SK-N-SH (cell line): ENCODE measurements around the gene ODAD2. TPM values are rescaled to one million over a fixed set of nuclear protein-coding genes. Genes with fewer than 3 reads are reported as not detected.

Source experiments
- CTCF ChIA-PET: fragments of 300-600, 350-600 bp; formaldehyde crosslinking; extraction: SDS; loops from one replicate; lab custom pipeline; 2021; lab: Yijun Ruan, JAX
- POLR2A ChIA-PET: fragments of 350-600 bp; sonication (Branson Sonifier 250); formaldehyde crosslinking; extraction: SDS; loops from one replicate; lab custom pipeline; 2020; ENCODE audit warnings: antibody characterized with exemption, inconsistent platforms; lab: Yijun Ruan, JAX
- DNase-seq: peaks from one replicate; pipeline ENCODE4 v3.0.0; 2012
- H2AFZ ChIP-seq: fragments of 200-600 bp; sonication (generic); 2 replicates; pipeline ENCODE4 v1.8.1; 2016; ENCODE audit warnings: antibody characterized with exemption, mild to moderate bottlenecking, low read depth
- H3F3A ChIP-seq: fragments of 200-600 bp; sonication (generic); replicated peaks from 2 replicates; pipeline ENCODE3; 2016; ENCODE audit warnings: antibody characterized with exemption, mild to moderate bottlenecking; ENCODE audit not compliant: insufficient read depth
- H3K27ac ChIP-seq, 2 experiments: fragments of 200-500 bp in 1 of 2; fragments of 200-600 bp in 1 of 2; sonication (Bioruptor generic) in 1 of 2; sonication (generic), shearing (Covaris generic) in 1 of 2; 2 replicates each; pipeline versions ENCODE4 v1.5.1 to v1.6.1; 2014 to 2016; ENCODE audit warnings: low read depth in 2 of 2, inconsistent platforms in 1 of 2, low read length in 1 of 2, mild to moderate bottlenecking in 1 of 2, mixed read lengths in 1 of 2
- H3K27me3 ChIP-seq: fragments of 200-600 bp; sonication (generic), shearing (Covaris generic); 2 replicates; pipeline ENCODE4 v1.6.1; 2016; ENCODE audit warnings: mixed run types; ENCODE audit not compliant: insufficient read depth
- H3K36me3 ChIP-seq, 2 experiments: fragments of 200-500 bp in 1 of 2; fragments of 200-600 bp in 1 of 2; sonication (Bioruptor generic) in 1 of 2; sonication (generic) in 1 of 2; replicated peaks in 1 of 2; 2 replicates each; pipeline versions ENCODE3 to v1.5.1; 2014 to 2016; ENCODE audit warnings: low read length in 1 of 2, mild to moderate bottlenecking in 1 of 2; ENCODE audit not compliant: insufficient read depth in 2 of 2, control insufficient read depth in 1 of 2
- H3K4me1 ChIP-seq, 2 experiments: fragments of 200-500 bp in 1 of 2; fragments of 200-600 bp in 1 of 2; sonication (Bioruptor generic) in 1 of 2; sonication (generic), shearing (Covaris generic) in 1 of 2; 2 replicates each; pipeline versions ENCODE4 v1.5.1 to v1.6.1; 2014 to 2016; ENCODE audit warnings: low read depth in 1 of 2, low read length in 1 of 2, mixed run types in 1 of 2; ENCODE audit not compliant: insufficient read depth in 2 of 2, control insufficient read depth in 1 of 2
- H3K4me2 ChIP-seq: fragments of 200-600 bp; sonication (generic), shearing (Covaris generic); 2 replicates; pipeline ENCODE4 v1.6.1; 2017; ENCODE audit warnings: mixed run types
- H3K4me3 ChIP-seq, 2 experiments: fragments of 200-500 bp in 1 of 2; fragments of 200-600 bp in 1 of 2; sonication (Bioruptor generic) in 1 of 2; sonication (generic), shearing (Covaris generic) in 1 of 2; 2 replicates each; pipeline versions ENCODE4 v1.5.1 to v1.8.1; 2014 to 2016; ENCODE audit warnings: low read depth in 2 of 2, inconsistent platforms in 1 of 2, low read length in 1 of 2, mild to moderate bottlenecking in 1 of 2, mixed read lengths in 1 of 2, moderate library complexity in 1 of 2
- H3K79me2 ChIP-seq: fragments of 200-600 bp; sonication (generic); 2 replicates; pipeline ENCODE4 v1.8.1; 2017; ENCODE audit warnings: mild to moderate bottlenecking; ENCODE audit not compliant: insufficient read depth
- H3K9ac ChIP-seq: fragments of 200-600 bp; sonication (generic); 2 replicates; pipeline ENCODE4 v1.6.1; 2017; ENCODE audit warnings: mixed run types
- H3K9me2 ChIP-seq: fragments of 200-600 bp; sonication (generic); 2 replicates; pipeline ENCODE4 v1.6.1; 2017; ENCODE audit warnings: mixed run types
- H3K9me3 ChIP-seq: fragments of 200-600 bp; sonication (generic); 2 replicates; pipeline ENCODE4 v1.6.1; 2017; ENCODE audit warnings: mixed run types, mild to moderate bottlenecking, moderate library complexity
- H4K20me1 ChIP-seq: fragments of 200-600 bp; sonication (generic); 2 replicates; pipeline ENCODE4 v1.6.1; 2017; ENCODE audit warnings: mild to moderate bottlenecking, mixed run types; ENCODE audit not compliant: insufficient read depth
- FOSL2 ChIP-seq: IDR thresholded peaks from 2 replicates; pipeline ENCODE4 v1.4.0; 2012; ENCODE audit warnings: low read depth, mild to moderate bottlenecking, moderate library complexity, borderline replicate concordance
- FOXJ3 ChIP-seq: sonication (generic); formaldehyde crosslinking; IDR thresholded peaks from 2 replicates; pipeline ENCODE4 v1.5.1; 2020; ENCODE audit warnings: mild to moderate bottlenecking, missing genetic modification reagents
- FOXM1 ChIP-seq: IDR thresholded peaks from 2 replicates; pipeline ENCODE4 v1.4.0; 2012; ENCODE audit warnings: low read depth, mild to moderate bottlenecking
- GABPA ChIP-seq: IDR thresholded peaks from 2 replicates; pipeline ENCODE4 v1.4.0; 2012; ENCODE audit warnings: low read depth, mild to moderate bottlenecking
- JUND ChIP-seq: IDR thresholded peaks from 2 replicates; pipeline ENCODE4 v1.4.0; 2012
- NRF1 ChIP-seq: IDR thresholded peaks from 2 replicates; pipeline ENCODE4 v1.6.1; 2012; ENCODE audit warnings: low read depth, mild to moderate bottlenecking, low read length
- POLR2AphosphoS5 ChIP-seq: IDR thresholded peaks from 2 replicates; pipeline ENCODE4 v1.6.1; 2012; ENCODE audit warnings: low read depth, low read length
- RCOR1 ChIP-seq: fragments of 150-350 bp; IDR thresholded peaks from 2 replicates; pipeline ENCODE4 v1.6.1; 2017; ENCODE audit warnings: antibody characterized with exemption, low read length
- RFX5 ChIP-seq: IDR thresholded peaks from 2 replicates; pipeline ENCODE4 v1.6.1; 2012; ENCODE audit warnings: mild to moderate bottlenecking, improper control_type of control experiment, low read length
- RXRA ChIP-seq: IDR thresholded peaks from 2 replicates; pipeline ENCODE4 v1.4.0; 2012; ENCODE audit warnings: low read depth, mild to moderate bottlenecking, borderline replicate concordance
- SIN3A ChIP-seq: IDR thresholded peaks from 2 replicates; pipeline ENCODE4 v1.6.1; 2012; ENCODE audit warnings: low read depth, mild to moderate bottlenecking, low read length, moderate library complexity, borderline replicate concordance
- TAF1 ChIP-seq: IDR thresholded peaks from 2 replicates; pipeline ENCODE4 v1.6.1; 2012; ENCODE audit warnings: low read depth, mild to moderate bottlenecking, low read length, moderate library complexity, borderline replicate concordance
- TCF12 ChIP-seq: IDR thresholded peaks from 2 replicates; pipeline ENCODE4 v1.4.0; 2012
- WGBS: methylation state at CpG from one replicate; pipeline ENCODE4 v1.1.6; 2017; ENCODE audit warnings: low lambda C conversion rate; 5-methylcytosine and 5-hydroxymethylcytosine counted together
- polyA plus RNA-seq, 3 experiments: library from polyadenylated mRNA; depleted of rRNA; stranded (reverse); fragments of >200 nt; gene quantifications; 2 replicates each; pipeline ENCODE4 v1.2.3, GENCODE V29; 2012
- TF ChIP-seq, protein P1 (sequence below): IDR thresholded peaks from 2 replicates; pipeline ENCODE4 v1.4.0; 2012; ENCODE audit warnings: low read depth, borderline replicate concordance
- TF ChIP-seq, protein P2 (sequence below): IDR thresholded peaks from 2 replicates; pipeline ENCODE4 v1.6.1; 2012; ENCODE audit warnings: mild to moderate bottlenecking, low read depth, low read length, moderate library complexity
- TF ChIP-seq, protein P3 (sequence below): fragments of 200-600 bp; sonication (generic); IDR thresholded peaks from 2 replicates; pipeline ENCODE4 v1.6.1; 2017; ENCODE audit warnings: antibody characterized with exemption, mild to moderate bottlenecking, moderate library complexity

The ODAD2 gene
- polyA plus RNA-seq, 1 of the 3 experiments (the other 2 are of a cell fraction) = not detected

DNA sequence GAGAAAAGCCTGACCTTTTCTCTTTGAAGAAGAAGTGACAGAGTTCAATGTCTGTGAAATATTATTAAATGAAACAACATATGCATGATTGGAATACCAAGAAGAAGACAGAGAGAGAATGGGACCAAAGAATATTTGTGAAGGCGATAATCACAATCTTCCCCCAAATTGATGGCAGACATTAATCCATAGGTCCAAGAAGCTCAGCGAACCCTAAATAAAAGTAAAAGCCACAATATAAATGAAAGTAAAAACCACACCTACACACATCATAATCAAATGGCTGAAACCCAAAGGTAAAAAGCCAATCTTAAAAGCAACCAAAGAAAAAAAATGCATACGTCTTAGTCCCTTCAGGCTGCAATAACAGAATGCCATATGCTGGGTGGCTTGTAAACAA lies 84.0 kb downstream of the ODAD2 start:
- Histone ChIP-seq H3F3A (no peaks in the 10 kb centered on the region), H3K79me2 (no peaks in the 10 kb centered on the region), H2AFZ (no peak overlapping the region), H3K4me2 (no peak overlapping the region), H3K27me3 (peaks cover 5% of the 10 kb centered on the region; the same call in 1 of the 2 replicates), H3K4me3 (no peak overlapping the region), H3K4me1 (no peaks in the 10 kb centered on the region), H3K9me3 (no peaks in the 10 kb centered on the region), H4K20me1 (no peaks in the 10 kb centered on the region), H3K36me3 (no peaks in the 10 kb centered on the region), H3K27ac (no peak overlapping the region), H3K9me2 (no peaks in the 10 kb centered on the region; the same call in 1 of the 2 replicates), H3K9ac (no peak overlapping the region)
- DNase-seq = no peak
- TF ChIP-seq JUND = no peak
- TF ChIP-seq POLR2AphosphoS5 = no peak
- TF ChIP-seq FOXM1 = no peak
- no peak for TF ChIP-seq FOSL2
- TF ChIP-seq GABPA = no peak
- no peak for TF ChIP-seq TCF12
- no peak for TF ChIP-seq NRF1
- TF ChIP-seq, protein P1, sequence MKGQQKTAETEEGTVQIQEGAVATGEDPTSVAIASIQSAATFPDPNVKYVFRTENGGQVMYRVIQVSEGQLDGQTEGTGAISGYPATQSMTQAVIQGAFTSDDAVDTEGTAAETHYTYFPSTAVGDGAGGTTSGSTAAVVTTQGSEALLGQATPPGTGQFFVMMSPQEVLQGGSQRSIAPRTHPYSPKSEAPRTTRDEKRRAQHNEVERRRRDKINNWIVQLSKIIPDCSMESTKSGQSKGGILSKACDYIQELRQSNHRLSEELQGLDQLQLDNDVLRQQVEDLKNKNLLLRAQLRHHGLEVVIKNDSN = no peak
- TF ChIP-seq SIN3A = no peak
- TF ChIP-seq RXRA = no peak
- TF ChIP-seq, protein P2, sequence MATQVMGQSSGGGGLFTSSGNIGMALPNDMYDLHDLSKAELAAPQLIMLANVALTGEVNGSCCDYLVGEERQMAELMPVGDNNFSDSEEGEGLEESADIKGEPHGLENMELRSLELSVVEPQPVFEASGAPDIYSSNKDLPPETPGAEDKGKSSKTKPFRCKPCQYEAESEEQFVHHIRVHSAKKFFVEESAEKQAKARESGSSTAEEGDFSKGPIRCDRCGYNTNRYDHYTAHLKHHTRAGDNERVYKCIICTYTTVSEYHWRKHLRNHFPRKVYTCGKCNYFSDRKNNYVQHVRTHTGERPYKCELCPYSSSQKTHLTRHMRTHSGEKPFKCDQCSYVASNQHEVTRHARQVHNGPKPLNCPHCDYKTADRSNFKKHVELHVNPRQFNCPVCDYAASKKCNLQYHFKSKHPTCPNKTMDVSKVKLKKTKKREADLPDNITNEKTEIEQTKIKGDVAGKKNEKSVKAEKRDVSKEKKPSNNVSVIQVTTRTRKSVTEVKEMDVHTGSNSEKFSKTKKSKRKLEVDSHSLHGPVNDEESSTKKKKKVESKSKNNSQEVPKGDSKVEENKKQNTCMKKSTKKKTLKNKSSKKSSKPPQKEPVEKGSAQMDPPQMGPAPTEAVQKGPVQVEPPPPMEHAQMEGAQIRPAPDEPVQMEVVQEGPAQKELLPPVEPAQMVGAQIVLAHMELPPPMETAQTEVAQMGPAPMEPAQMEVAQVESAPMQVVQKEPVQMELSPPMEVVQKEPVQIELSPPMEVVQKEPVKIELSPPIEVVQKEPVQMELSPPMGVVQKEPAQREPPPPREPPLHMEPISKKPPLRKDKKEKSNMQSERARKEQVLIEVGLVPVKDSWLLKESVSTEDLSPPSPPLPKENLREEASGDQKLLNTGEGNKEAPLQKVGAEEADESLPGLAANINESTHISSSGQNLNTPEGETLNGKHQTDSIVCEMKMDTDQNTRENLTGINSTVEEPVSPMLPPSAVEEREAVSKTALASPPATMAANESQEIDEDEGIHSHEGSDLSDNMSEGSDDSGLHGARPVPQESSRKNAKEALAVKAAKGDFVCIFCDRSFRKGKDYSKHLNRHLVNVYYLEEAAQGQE = no peak
- TF ChIP-seq FOXJ3 (CRISPR knock-in tag) = no peak
- TF ChIP-seq RFX5 = no peak
- TF ChIP-seq TAF1 = no peak
- TF ChIP-seq, protein P3, sequence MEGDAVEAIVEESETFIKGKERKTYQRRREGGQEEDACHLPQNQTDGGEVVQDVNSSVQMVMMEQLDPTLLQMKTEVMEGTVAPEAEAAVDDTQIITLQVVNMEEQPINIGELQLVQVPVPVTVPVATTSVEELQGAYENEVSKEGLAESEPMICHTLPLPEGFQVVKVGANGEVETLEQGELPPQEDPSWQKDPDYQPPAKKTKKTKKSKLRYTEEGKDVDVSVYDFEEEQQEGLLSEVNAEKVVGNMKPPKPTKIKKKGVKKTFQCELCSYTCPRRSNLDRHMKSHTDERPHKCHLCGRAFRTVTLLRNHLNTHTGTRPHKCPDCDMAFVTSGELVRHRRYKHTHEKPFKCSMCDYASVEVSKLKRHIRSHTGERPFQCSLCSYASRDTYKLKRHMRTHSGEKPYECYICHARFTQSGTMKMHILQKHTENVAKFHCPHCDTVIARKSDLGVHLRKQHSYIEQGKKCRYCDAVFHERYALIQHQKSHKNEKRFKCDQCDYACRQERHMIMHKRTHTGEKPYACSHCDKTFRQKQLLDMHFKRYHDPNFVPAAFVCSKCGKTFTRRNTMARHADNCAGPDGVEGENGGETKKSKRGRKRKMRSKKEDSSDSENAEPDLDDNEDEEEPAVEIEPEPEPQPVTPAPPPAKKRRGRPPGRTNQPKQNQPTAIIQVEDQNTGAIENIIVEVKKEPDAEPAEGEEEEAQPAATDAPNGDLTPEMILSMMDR = no peak
- no peak for TF ChIP-seq RCOR1
- ChIA-PET CTCF (no interaction called here), POLR2A (no interaction called here)
- 10% methylated on average over 3 of the region's 3 CpGs for WGBS
